ENCODE measurements around the gene TNIK.

- no peak for TF ChIP-seq CTCF (conservative IDR thresholded peaks at IDR 0.05; ENCODE audit: low read depth, low read length)
- TF ChIP-seq EZH2 (IDR thresholded peaks at IDR 0.05; ENCODE audit: borderline replicate concordance, low read depth, low read length, poor library complexity, severe bottlenecking) = no peak
Measured at GRCh38 chr3:171431550-171431949, 28.7 kb downstream of the TNIK start.

All from A673 (cell line).